CD4-positive, alpha-beta T cell treated with Interleukin-6 for 4 hours (primary cell): ENCODE measurements around the gene RBL2.
"Not testable (repeated sequence)": the region's sequence is repeated elsewhere in the genome, so short reads cannot be mapped to it uniquely, and the experiment has no call there.

ENCODE experiments used
- DNase-seq: peaks from one replicate; pipeline ENCODE4 v3.0.0-alpha.2; 2020; ENCODE audit warnings: mixed read lengths

Gene RBL2, protein sequence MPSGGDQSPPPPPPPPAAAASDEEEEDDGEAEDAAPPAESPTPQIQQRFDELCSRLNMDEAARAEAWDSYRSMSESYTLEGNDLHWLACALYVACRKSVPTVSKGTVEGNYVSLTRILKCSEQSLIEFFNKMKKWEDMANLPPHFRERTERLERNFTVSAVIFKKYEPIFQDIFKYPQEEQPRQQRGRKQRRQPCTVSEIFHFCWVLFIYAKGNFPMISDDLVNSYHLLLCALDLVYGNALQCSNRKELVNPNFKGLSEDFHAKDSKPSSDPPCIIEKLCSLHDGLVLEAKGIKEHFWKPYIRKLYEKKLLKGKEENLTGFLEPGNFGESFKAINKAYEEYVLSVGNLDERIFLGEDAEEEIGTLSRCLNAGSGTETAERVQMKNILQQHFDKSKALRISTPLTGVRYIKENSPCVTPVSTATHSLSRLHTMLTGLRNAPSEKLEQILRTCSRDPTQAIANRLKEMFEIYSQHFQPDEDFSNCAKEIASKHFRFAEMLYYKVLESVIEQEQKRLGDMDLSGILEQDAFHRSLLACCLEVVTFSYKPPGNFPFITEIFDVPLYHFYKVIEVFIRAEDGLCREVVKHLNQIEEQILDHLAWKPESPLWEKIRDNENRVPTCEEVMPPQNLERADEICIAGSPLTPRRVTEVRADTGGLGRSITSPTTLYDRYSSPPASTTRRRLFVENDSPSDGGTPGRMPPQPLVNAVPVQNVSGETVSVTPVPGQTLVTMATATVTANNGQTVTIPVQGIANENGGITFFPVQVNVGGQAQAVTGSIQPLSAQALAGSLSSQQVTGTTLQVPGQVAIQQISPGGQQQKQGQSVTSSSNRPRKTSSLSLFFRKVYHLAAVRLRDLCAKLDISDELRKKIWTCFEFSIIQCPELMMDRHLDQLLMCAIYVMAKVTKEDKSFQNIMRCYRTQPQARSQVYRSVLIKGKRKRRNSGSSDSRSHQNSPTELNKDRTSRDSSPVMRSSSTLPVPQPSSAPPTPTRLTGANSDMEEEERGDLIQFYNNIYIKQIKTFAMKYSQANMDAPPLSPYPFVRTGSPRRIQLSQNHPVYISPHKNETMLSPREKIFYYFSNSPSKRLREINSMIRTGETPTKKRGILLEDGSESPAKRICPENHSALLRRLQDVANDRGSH

GRCh38 chr16:53434377-53435065, at the start of gene RBL2:
RBL2 (plus strand) TSS chr16:53434471; CDS start chr16:53434557, 86 bp downstream.
- peak; percentile 86 for DNase-seq

GRCh38 chr16:53384610-53385009, 49.7 kb upstream of the RBL2 start:
- DNase-seq: not testable (repeated sequence)

- no peak for DNase-seq
These were observed 29.3 kb upstream of the RBL2 start for GRCh38 chr16:53404959-53405358.

DNA sequence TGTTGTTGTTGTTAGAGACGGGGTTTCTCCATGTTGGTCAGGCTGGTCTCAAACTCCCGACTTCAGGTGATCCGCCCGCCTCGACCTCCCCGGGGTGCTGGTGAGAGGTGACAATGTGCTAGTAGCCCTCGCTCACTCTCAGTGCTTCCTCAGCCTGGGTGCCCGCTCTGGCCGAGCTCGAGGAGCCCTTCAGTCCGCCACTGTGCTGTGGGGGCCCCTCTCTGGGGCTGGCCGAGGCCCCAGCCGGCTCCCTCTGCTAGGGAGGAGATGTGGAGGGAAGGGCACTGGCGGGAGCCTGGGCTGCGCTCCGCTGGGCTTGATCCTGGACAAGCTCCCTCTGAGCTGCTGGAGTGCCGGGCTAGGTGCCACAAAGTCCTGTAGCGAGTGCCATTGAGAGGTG, 21.7 kb upstream of the RBL2 start:
- DNase-seq: no peak

DNA sequence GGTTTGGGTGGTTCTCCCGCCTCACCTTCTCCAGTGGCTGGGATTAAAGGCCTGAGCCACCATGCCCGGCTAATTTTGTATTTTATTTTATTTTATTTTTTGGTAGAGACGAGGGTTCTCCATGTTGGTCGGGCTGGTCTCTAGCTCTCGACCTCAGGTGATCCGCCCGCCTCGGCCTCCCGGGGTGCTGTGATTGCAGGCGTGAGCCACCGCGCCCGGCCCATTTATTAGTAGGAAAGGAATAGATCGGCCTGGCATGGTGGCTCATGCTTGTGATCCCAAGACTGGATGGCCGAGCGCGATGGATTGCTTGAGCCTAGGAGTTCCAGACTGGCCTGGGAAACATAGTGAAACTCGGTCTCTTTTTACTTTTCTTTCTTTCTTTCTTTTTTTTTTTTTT, 20.4 kb upstream of the RBL2 start:
- no peak for DNase-seq

- DNase-seq: no peak
These were observed 19.9 kb upstream of the RBL2 start for GRCh38 chr16:53414381-53414780.

DNA sequence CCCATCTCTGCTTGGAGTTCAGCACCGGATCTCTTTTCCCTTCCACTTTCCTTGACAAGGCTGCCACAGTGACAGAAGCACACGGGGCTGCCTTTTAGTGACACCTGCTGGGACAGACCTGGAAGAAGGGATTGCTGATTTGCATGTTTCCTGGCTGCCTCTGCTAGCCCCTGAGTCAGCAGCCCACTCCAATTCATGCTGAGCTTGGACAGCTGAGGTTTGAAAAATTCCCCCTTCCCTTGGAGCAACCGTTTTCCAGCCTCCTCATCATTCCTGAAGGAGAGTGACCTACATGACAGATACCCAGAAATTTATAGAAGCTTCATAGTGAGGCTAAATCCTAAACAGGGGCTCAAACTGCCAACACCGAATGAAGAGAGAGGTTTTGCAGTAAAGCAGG, 18.8 kb upstream of the RBL2 start:
- no peak for DNase-seq

DNA sequence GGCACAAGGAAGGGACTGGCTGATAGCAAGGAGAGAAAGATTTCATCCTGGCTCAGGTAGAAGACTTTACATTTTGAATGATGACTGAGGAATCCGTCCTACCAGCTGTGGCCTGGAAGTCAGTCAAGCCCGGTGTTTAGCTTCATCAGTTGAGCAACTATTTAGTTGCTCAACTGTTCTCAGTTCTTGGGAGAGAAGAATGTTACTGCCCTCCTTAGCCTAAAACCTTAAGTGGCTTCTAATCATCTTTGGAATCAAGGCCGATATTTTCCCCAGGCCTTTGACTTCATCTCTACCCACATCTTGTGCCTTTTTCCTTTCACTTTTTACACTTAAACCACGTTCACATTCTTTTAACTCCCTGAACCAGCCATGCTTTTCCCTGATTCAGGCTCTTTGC, 17.3 kb upstream of the RBL2 start:
- no peak for DNase-seq

GRCh38 chr16:53417976-53418375, 16.3 kb upstream of the RBL2 start:
- DNase-seq: no peak

DNA sequence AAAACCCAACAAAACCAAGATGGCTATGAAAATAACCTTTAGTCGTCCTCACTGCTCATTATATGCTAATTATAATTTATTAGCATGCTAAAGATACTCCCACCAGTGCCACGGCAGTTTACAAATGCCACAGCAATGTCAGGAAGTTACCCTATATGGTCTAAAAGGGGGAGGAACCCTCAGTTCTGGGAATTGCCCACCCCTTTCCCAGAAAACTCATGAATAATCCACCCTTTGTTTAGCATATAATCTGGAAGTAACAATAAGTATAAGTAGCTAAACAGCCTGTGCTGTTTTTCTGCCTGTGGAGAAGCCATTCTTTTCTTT, 14.9 kb upstream of the RBL2 start:
- not testable (repeated sequence) for DNase-seq

GRCh38 chr16:53421248-53421647, 13.0 kb upstream of the RBL2 start:
- peak; percentile 9 for DNase-seq

- not testable (repeated sequence) for DNase-seq
These were observed 10.3 kb upstream of the RBL2 start for GRCh38 chr16:53423968-53424367.

DNA sequence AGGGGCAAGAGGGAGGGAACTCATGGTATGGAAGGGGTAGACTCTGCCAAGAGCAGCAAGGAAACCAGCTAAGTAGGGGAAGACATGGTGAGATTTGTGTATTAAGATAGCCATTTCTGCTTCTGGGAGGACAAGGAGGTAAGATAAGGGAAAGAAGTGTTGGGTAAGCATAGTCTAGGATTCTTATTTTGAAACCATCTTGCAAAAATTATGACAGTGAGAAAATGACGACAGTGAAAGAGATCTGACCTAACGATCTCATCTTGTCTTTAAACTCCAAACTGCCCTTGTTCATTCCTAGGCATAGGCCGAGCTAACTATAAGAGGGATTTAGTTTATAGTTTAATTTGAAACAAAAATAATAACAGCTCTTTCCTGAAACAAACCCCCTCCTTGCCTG, 5.6 kb upstream of the RBL2 start:
- DNase-seq: no peak

- DNase-seq: no peak
These were observed 4.9 kb upstream of the RBL2 start for GRCh38 chr16:53429221-53429943.

DNA sequence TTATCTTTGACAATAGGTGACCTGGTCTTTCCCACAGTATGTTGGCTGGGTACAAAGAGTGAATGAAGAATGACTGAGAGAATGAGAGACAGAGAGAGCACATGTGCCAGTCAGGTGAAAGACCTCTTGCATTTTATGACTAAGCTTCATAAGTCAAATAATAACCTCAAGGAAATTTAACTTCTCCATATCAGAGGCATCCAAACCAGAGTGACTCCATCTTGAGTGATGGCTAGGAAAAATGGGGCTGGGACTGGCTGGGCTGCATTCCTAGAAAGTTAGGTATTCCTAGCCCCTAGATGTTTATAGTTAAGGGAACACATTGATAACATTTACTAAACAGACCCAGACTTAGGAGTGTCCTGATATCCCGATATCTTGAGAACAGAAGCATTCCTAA, 3.9 kb upstream of the RBL2 start:
- no peak for DNase-seq

DNA sequence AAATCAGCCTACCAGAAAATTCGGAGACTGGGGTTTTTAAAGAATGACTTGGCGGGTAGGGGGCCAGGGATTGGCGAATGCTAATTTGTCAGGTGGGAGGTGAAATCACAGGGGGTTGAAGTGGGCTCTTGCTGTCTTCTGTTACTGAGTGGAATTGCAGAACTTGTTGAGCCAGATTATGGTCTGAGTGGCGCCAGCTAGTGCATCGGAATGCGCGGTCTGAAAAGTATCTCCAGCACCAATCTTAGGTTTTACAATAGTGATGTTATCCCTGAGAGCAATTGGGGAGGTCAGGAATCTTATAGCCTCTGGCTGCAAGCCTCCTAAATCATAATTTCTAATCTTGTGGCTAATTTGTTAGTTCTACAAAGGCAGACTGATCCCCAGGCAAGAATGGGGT, 762 bp upstream of the RBL2 start:
- no peak for DNase-seq

DNA sequence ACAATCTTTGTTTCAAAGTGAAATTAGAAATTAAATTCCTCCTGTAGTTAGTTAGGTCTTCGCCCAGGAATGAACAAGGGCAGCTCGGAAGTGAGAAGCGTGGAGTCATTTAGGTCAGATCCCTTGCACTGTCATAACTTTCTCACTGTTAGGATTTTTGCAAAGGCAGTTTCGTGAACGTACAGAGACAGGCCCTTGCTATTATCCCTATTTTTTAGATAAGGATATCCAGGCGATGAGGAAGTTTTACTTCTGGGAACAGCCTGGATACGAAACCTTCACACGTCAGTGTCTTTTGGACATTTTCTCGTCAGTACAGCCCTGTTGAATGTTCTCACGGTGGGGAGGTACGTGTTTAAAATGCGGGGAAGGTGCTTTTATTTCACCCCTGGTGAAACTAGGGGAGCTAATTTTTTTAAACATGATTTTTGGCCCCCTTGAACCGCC, 318 bp upstream of the RBL2 start:
- DNase-seq: no peak

- peak; percentile 61 for DNase-seq
These were observed 906 bp downstream of the RBL2 start for GRCh38 chr16:53435066-53435688.

- no peak for DNase-seq
These were observed 5.9 kb downstream of the RBL2 start for GRCh38 chr16:53440125-53440524.

DNA sequence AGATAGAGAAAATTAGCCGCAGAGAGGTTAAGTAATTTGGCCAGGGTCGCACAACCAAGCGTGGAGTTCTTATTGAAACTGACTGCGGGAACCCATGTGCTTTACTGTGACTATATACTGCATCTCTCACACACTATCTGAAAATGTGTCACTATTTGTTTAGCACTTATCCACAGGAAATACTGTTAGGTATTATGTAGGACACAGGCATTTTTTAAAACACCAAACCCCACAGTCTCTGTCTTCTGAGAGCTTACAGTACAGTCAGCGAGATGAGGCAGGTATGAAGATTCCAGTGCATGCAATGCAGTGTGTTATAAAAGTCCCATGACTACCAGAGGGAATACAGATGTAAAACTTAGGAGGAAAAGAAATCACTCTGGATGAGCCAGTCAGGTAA, 11.3 kb downstream of the RBL2 start:
- DNase-seq: no peak

- DNase-seq: no peak
These were observed 11.8 kb downstream of the RBL2 start for GRCh38 chr16:53446090-53446489.
